GM12891 (cell line): ENCODE data around the gene CD300H.

ENCODE experiments used
- POLR2A ChIP-seq: IDR thresholded peaks from 2 replicates; pipeline ENCODE4 v1.6.1; 2011; ENCODE audit warnings: low read depth, low read length, control low read depth
- POLR2AphosphoS5 ChIP-seq: IDR thresholded peaks from 2 replicates; pipeline ENCODE4 v1.6.1; 2011; ENCODE audit warnings: low read depth, low read length, control low read depth
- TAF1 ChIP-seq: IDR thresholded peaks from 2 replicates; pipeline ENCODE4 v1.6.1; 2011; ENCODE audit warnings: low read depth, low read length, control low read depth

DNA sequence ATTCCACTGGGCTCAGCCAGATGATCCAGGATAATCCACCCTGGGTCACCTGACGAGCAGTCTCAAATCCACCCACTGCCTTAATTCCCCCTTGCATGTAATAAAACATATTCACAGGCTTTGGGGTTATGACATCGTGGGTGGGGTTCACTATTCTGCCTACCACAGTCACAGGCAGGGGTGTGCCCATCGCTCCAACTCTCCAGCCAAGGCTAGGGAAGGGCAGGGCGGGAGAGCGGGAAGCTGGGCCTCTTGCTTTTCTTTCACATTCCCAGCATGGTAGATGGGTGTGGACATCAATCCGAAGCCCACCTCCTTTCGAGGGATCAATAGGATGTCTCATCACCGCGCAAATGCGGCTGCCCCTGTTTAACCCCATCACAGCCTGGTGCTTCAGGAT is 37.5 kb upstream of the CD300H start:
- TF ChIP-seq POLR2A: no peak
- TF ChIP-seq POLR2AphosphoS5: no peak
- TF ChIP-seq TAF1: no peak
